ENCODE results near the gene ANKDD1B.

Gene ANKDD1B

DNA sequence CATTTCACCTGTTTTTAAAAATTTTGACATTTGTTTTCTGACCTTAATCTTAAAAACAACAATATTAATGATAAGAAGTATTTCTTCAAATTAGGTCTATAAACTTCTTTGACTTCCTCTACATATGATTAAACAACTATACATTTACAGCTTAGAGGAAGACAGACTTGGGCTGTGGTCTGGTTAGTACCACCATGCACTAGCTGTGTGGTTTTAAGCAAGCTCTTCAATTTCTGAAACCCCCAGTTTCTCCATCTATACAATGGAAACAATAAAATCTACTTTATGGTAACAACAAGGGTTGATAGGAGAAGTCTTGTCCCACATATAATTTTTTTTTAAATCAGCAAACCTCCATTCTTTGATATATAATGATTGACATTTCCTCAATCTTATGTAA is 15.7 kb downstream of the ANKDD1B start:
- Mint-ChIP-seq H3K36me3 (ENCODE audit: low read depth) (no peaks in the 10 kb centered on the region), H3K9me3 (no peaks in the 10 kb centered on the region), H3K27me3 (ENCODE audit: low read depth) (no peaks in the 10 kb centered on the region), H3K27ac (no peak overlapping the region), H3K4me3 (no peak overlapping the region), H3K4me1 (ENCODE audit: low read depth) (no peaks in the 10 kb centered on the region)
- no peak for DNase-seq (ENCODE audit: low spot score)

DNA sequence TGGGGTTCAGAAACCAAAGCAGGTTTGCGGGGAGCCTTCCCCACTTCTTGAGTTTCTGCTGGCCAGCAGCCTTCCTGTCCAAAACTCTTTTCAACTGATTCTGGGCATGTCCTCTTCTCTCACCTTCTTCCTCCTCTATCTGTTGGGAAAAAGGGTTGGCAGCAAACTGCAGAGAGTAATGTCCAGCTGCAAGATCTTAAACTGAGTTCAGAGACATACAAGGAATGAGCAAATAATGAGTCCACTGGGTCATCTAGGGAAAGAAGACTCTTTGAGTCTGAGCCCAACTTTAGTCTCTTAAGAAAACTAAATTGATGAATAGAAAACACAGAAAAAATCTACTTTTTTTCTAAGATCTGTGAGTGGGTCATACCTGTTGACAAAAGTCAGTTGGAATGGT is 16.5 kb downstream of the ANKDD1B start:
- Mint-ChIP-seq H3K36me3 (ENCODE audit: low read depth) (no peaks in the 10 kb centered on the region), H3K27me3 (ENCODE audit: low read depth) (no peaks in the 10 kb centered on the region), H3K27ac (no peak overlapping the region), H3K4me3 (no peak overlapping the region), H3K4me1 (ENCODE audit: low read depth) (no peaks in the 10 kb centered on the region), H3K9me3 (no peaks in the 10 kb centered on the region)
- no peak for DNase-seq (ENCODE audit: low spot score)

DNA sequence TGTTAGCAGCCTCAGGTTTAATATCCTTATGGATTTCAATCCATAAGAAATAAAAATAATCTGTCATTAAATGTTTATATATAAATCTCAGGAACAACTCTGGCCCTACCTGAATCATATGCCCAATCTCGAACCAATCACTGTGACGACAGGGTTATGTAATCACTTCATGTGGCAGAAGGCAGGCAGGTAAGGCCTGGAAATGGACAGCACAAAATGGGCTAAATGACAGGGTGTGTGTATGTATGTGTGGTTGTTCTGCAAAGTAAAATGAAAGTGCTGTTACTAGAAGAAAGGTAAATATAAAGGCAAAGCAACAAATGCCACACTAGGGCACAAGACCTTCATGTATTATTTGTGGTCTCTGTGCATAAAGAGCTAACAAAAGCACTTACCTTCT is 19.6 kb downstream of the ANKDD1B start:
- DNase-seq (ENCODE audit: low spot score): no peak
- H3K4me1 Mint-ChIP-seq (ENCODE audit: low read depth): peaks cover 2% of the 10 kb centered on the region
- no peak overlapping the region for H3K4me3 Mint-ChIP-seq
- H3K9me3 Mint-ChIP-seq: no peaks in the 10 kb centered on the region
- peaks cover 1% of the 10 kb centered on the region for H3K36me3 Mint-ChIP-seq (ENCODE audit: low read depth)
- H3K27ac Mint-ChIP-seq: no peak overlapping the region
- H3K27me3 Mint-ChIP-seq (ENCODE audit: low read depth): no peaks in the 10 kb centered on the region

DNA sequence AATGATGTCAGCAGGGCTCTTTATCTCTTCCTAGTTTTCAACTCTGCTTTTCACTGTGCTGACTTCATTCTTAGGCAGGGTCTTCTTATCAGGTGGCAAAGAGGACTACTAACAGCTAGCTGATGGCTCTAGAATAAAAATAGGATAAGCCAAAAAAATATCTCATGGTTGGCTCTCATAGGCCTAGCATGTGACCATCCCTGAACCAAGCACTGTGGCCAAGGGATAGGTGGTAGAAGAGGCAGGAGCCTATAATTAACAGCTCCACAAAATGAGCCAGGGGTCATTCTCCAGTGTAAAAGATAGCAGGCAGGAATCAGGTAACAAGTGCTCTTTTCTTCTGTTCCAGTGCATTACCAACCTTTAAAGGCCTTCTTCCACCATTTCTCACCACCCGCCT is 21.1 kb downstream of the ANKDD1B start:
- Mint-ChIP-seq H3K36me3 (ENCODE audit: low read depth) (peaks cover 1% of the 10 kb centered on the region), H3K4me3 (no peak overlapping the region), H3K27me3 (ENCODE audit: low read depth) (no peaks in the 10 kb centered on the region), H3K27ac (no peak overlapping the region), H3K9me3 (no peaks in the 10 kb centered on the region), H3K4me1 (ENCODE audit: low read depth) (peaks cover 2% of the 10 kb centered on the region)
- DNase-seq (ENCODE audit: low spot score): no peak

DNA sequence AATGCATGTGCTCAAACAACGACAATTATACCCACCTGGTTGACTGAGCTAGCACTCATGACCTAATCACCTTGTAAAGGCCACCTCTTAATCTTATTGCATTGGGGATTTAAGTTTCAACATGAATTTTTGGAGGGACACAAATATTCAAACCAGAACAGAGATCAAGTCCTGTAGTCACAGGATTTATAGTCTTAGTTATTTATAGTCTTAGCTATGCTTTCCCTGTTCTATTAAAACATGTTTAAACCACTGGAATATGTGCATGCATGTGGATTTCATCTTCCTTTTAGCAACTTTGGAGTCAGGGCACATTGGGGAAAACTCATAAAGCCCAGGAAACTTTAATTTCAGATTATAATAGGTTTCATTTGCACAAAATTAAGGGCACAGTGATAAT is 26.7 kb downstream of the ANKDD1B start:
- Mint-ChIP-seq H3K27ac (no peak overlapping the region), H3K9me3 (no peaks in the 10 kb centered on the region), H3K27me3 (ENCODE audit: low read depth) (no peaks in the 10 kb centered on the region), H3K4me3 (no peak overlapping the region), H3K36me3 (ENCODE audit: low read depth) (peaks cover 1% of the 10 kb centered on the region), H3K4me1 (ENCODE audit: low read depth) (peaks cover 2% of the 10 kb centered on the region)
- DNase-seq (ENCODE audit: low spot score): no peak

DNA sequence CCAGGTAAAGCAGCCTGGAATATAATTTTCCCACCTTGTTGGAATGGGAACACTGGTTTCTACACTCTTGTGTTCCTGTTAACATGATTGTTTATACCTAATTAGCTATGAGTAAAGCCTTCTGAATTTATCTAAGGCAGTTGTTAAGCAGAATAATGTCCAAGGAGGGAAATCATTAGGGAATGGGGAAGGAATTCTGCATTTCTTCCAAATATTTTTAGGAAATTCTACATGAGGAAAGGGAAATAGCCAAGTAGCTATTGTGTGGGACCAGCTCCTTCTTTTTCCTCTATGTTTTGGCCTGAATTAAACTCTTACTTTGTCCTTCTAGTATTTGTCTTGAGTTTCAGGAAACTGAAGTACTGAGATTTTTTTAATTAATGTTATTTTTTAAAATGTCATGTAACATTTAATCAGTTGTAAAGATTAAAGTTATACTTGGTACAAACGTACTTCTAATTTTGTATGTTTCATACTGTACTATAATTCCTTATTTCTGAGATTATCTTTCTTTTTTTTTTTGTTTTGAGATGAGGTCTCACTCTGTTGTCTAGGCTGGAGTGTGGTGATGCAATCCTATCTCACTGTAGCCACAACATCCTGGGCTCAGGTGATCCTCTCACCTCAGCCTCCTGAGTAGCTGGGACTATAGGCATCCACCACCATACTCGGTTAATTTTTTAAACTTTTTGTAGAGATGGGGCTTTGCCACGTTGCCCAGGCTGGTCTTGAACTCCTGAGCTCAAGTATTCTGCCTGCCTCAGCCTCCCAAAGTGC is 28.5 kb downstream of the ANKDD1B start:
- no peaks in the 10 kb centered on the region for H3K36me3 Mint-ChIP-seq (ENCODE audit: low read depth)
- H3K4me3 Mint-ChIP-seq: no peak overlapping the region
- H3K9me3 Mint-ChIP-seq: no peaks in the 10 kb centered on the region
- DNase-seq (ENCODE audit: low spot score): no peak
- H3K27me3 Mint-ChIP-seq (ENCODE audit: low read depth): no peaks in the 10 kb centered on the region
- H3K27ac Mint-ChIP-seq: no peak overlapping the region
- no peaks in the 10 kb centered on the region for H3K4me1 Mint-ChIP-seq (ENCODE audit: low read depth)

DNA sequence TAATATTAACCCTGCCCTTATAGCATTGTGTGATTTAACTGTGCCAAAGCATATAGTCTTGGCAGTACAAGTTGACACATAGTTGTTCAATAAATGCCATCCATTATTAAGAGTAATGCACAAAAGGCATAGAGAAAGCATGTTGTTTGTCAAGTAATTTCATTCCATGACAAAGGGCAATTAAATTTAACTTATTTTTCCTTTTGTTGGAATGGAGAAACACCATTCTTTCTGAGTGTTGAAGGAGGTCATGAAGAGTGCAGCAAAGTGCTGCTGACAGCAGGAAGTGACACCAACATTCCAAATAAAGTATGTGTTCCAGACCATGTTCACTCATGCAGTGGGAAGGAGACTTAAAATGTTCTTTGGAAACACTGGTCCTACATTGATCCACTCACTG is 29.1 kb downstream of the ANKDD1B start:
- H3K9me3 Mint-ChIP-seq: no peaks in the 10 kb centered on the region
- no peak for DNase-seq (ENCODE audit: low spot score)
- no peaks in the 10 kb centered on the region for H3K27me3 Mint-ChIP-seq (ENCODE audit: low read depth)
- H3K4me3 Mint-ChIP-seq: no peak overlapping the region
- H3K36me3 Mint-ChIP-seq (ENCODE audit: low read depth): no peaks in the 10 kb centered on the region
- no peak overlapping the region for H3K27ac Mint-ChIP-seq
- no peaks in the 10 kb centered on the region for H3K4me1 Mint-ChIP-seq (ENCODE audit: low read depth)

DNA sequence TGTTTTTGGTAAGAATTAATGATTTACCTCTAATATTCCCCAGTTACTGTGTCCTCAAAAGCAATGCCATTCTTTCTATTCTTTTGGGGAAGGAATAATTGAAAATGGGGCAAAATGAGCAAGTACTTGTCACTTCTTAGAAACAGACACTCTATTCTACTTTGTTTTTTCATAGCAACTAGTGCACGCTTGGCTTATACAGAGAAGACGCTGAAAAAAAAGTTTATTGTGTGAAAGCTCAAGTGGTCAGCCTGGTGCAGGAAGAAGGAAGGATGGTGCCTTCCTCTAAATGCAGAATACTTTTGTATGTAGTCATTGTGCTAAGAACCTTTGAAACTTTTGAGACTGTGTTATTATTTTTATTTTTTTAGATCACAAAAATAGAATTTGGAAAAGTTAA is 29.6 kb downstream of the ANKDD1B start:
- Mint-ChIP-seq H3K9me3 (no peaks in the 10 kb centered on the region), H3K4me1 (ENCODE audit: low read depth) (no peaks in the 10 kb centered on the region), H3K4me3 (no peak overlapping the region), H3K27me3 (ENCODE audit: low read depth) (no peaks in the 10 kb centered on the region), H3K36me3 (ENCODE audit: low read depth) (no peaks in the 10 kb centered on the region), H3K27ac (no peak overlapping the region)
- DNase-seq (ENCODE audit: low spot score): no peak

DNA sequence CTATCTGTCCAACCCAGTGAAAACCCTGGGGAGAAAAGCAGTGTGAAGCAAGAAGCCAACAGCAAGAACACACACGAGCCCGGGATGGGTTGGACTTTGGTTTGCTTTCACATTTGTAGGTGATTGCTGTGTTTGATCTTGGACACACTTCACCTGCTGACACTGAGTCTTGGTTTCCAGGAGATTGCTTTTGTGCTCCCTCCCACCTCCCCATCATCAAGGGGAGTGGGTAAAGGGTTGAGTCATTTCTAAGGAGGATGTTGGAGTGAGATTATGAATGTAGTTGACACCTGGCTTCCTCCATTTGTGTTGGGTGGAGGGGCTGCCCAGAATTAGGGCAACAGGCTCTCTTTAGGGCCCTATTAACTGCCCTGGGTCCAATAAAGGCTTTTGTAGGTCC is 37.5 kb downstream of the ANKDD1B start:
- Mint-ChIP-seq H3K4me1 (ENCODE audit: low read depth) (peaks cover 5% of the 10 kb centered on the region), H3K9me3 (peaks cover 4% of the 10 kb centered on the region), H3K36me3 (ENCODE audit: low read depth) (peaks cover 2% of the 10 kb centered on the region), H3K27me3 (ENCODE audit: low read depth) (no peaks in the 10 kb centered on the region), H3K27ac (no peak overlapping the region), H3K4me3 (no peak overlapping the region)
- no peak for DNase-seq (ENCODE audit: low spot score)

DNA sequence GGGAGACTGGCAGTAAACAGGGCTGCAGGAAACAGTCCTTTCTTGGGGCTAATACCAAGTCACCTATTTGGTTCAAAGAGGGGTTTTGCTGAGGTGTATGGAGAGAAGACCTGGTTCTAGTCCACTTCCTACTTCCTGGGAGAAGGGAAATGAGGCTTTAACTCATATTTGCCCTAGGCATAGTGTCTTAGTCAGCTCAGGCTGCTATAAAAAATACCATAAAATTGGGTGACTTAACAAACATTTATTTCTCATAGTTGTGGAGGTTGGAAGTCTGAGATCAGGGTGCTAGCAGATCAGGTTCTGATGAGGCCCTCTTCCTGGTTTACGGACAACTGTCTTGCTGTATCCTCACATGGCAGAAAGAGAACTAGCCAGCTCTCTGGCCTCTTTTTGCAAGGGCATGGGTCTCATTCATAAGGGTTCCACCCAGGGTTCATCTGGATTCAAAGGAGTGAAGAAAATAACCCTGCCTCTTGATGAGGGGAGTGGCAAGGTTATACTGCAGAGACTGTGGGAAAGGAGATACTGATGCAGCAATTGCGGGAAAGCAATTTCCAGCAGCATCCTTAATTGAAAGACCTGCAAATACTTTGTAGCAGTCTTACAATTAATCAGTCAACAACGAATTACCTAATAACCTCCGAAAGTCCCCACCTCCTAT is 40.5 kb downstream of the ANKDD1B start:
- DNase-seq (ENCODE audit: low spot score): no peak
- H3K36me3 Mint-ChIP-seq (ENCODE audit: low read depth): peaks cover 2% of the 10 kb centered on the region
- H3K4me1 Mint-ChIP-seq (ENCODE audit: low read depth): peaks cover 5% of the 10 kb centered on the region
- no peak overlapping the region for H3K4me3 Mint-ChIP-seq
- H3K9me3 Mint-ChIP-seq: peaks cover 4% of the 10 kb centered on the region
- no peaks in the 10 kb centered on the region for H3K27me3 Mint-ChIP-seq (ENCODE audit: low read depth)
- H3K27ac Mint-ChIP-seq: no peak overlapping the region

DNA sequence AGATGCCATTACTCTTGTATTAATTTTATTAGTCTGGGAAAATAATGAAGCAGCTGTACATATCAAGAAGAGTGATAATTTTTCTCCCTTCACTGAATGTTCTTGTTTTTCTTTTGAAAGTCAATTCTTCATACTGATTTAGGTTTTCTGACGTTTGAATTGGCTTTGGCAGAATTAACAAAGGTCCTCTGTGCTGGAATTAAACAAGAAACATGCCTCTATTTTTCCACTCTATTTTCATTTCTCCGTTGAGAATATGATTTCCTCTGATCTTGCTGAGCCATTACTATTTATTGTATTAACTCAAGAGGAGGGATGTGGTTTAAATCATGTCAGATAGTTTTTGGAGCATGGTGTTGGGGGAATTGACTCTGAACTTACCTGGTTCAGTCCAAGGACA is 42.3 kb downstream of the ANKDD1B start:
- H3K4me3 Mint-ChIP-seq: no peak overlapping the region
- H3K27ac Mint-ChIP-seq: no peak overlapping the region
- no peaks in the 10 kb centered on the region for H3K27me3 Mint-ChIP-seq (ENCODE audit: low read depth)
- H3K9me3 Mint-ChIP-seq: peaks cover under 1% of the 10 kb centered on the region
- no peak for DNase-seq (ENCODE audit: low spot score)
- peaks cover 3% of the 10 kb centered on the region for H3K4me1 Mint-ChIP-seq (ENCODE audit: low read depth)
- H3K36me3 Mint-ChIP-seq (ENCODE audit: low read depth): peaks cover 2% of the 10 kb centered on the region

DNA sequence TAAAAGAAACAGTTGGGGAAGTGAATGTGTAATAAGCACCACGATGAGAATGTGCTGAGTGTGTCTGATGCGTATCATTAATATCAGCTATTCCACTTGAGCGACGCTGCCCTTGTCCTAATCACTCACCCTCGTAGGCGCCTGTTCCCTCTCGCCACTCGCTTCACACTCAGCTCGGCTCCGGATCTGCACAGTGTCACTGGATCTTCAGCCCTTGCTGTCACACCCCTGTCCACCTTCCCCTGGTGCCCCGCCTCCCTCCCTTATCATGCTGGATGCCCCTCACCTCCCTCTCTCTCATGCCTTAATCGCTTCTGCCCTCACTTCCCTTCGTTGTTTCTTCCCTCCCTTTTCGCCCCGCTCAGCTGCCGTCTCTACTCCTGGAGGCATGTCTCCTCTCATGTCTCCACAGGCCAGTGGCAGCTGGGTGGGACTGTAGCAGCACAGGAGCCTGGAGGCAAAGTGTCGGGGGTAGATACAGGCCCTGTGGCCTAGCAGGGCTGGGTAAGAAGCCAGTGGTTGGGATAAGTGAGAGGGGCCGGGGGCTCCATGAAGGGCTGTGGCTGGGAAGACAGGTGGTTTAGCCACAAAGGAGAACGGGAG is 43.5 kb downstream of the ANKDD1B start:
- peaks cover 2% of the 10 kb centered on the region for H3K4me1 Mint-ChIP-seq (ENCODE audit: low read depth)
- H3K4me3 Mint-ChIP-seq: no peak overlapping the region
- no peaks in the 10 kb centered on the region for H3K36me3 Mint-ChIP-seq (ENCODE audit: low read depth)
- no peak overlapping the region for H3K27ac Mint-ChIP-seq
- H3K9me3 Mint-ChIP-seq: no peaks in the 10 kb centered on the region
- DNase-seq (ENCODE audit: low spot score): no peak
- no peaks in the 10 kb centered on the region for H3K27me3 Mint-ChIP-seq (ENCODE audit: low read depth)

DNA sequence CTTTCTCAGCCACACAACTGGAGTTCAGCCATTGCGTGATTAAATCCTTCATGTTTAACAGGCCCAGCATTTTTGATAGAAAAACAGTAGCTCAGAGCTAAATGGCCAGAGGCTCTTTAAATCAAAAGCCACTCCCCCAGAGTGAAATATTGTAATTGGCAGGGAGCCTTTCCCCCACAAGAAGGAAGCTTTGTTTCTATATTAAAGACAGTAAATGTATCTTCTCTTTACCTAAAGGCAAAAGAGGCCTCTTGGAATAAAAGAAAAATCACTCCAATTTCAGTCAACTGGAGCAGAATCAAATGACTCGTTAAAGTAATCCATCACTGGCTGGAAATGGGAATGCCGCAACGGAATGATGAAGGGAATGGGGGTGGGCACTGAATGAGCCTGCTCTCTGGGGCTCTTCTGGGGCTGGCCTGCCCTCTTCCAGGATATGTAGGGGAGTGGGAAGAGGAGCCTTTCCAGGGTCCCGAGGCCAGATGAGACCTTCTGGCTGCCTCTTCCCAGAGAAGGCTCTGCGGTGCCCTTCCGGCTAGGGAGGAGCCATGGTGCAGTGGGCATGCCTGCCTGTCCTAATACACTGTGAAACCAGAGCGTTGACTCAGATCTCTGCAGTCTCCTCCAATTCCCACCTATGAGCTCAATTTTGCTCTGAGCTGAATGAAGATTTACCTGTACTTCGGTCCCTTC is 45.2 kb downstream of the ANKDD1B start:
- H3K9me3 Mint-ChIP-seq: no peaks in the 10 kb centered on the region
- no peak for DNase-seq (ENCODE audit: low spot score)
- no peak overlapping the region for H3K4me3 Mint-ChIP-seq
- H3K27me3 Mint-ChIP-seq (ENCODE audit: low read depth): no peaks in the 10 kb centered on the region
- no peaks in the 10 kb centered on the region for H3K36me3 Mint-ChIP-seq (ENCODE audit: low read depth)
- peaks cover 7% of the 10 kb centered on the region for H3K4me1 Mint-ChIP-seq (ENCODE audit: low read depth)
- no peak overlapping the region for H3K27ac Mint-ChIP-seq

DNA sequence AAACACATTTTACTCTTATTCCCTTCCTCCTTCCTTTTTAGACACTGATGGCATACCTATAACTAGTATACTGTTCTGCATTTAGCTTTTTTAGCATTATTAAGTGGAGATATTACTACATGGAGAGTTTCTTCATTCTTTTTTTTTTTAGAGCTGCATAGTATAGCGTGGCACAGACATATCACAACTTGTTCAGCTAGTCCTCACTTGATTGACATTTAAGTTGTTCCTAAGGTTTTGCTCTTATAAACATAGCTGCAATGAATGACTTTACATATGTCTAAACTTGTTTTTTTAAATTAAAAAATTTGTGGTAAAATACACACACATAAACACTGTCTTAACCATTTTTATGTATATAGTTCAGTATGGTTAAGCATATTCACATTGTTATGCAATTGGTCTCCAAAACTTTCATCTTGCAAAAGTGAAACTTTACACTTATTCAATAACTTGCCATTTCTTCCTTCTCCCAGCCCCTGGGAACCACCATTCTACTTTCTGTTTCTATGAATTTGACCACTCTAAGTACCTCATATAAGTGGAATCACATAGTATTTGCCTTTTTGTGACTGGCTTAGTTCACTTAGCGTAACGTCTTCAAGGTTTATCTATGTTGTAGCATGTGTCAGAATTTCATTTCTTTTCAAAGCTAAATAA is 48.7 kb downstream of the ANKDD1B start:
- peaks cover 1% of the 10 kb centered on the region for H3K36me3 Mint-ChIP-seq (ENCODE audit: low read depth)
- H3K4me3 Mint-ChIP-seq: no peak overlapping the region
- no peak overlapping the region for H3K27ac Mint-ChIP-seq
- peaks cover 7% of the 10 kb centered on the region for H3K4me1 Mint-ChIP-seq (ENCODE audit: low read depth)
- no peak for DNase-seq (ENCODE audit: low spot score)
- H3K27me3 Mint-ChIP-seq (ENCODE audit: low read depth): no peaks in the 10 kb centered on the region
- H3K9me3 Mint-ChIP-seq: no peaks in the 10 kb centered on the region

Measured in T-helper 2 cell treated with Interferon-gamma antibody and Interleukin-4, amounts not matched to agents 5 μg/mL and 100 μg/mL, for 36 hours (primary cell).